HG03558 (cell line): ENCODE results near the gene COX5B.
A peak's percentile ranks its signal among the peaks of the same experiment; 100 is the strongest.
"Not testable (repeated sequence)": the region's sequence is repeated elsewhere in the genome, so short reads cannot be mapped to it uniquely, and the experiment has no call there.

Experiments used
- ATAC-seq: cut with Tn5 transposase; IDR thresholded peaks from one replicate; pipeline ENCODE4 v1.9.1; 2021; ENCODE audit warnings: moderate number of reproducible peaks; ENCODE audit not compliant: unreplicated experiment; ENCODE audit errors: extremely low read depth

The COX5B gene

DNA sequence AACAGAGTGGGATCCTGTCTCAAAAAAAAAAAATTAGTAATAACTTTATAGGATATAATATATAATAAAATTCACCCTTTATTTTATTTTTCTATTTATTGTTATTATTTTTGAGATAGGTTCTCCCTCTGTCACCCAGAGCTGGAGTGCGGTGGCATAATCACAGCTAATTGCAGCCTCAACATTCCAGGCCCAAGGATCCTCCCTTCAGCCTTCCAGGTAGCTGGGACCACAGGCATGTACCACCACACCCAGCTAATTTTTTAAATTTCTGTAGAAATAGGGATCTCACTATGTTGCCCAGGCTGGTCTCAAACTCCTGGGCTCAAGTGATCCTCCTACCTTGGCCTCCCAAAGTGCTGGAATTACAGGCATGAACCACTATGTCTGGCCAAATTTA is 24.6 kb downstream of the COX5B start:
- ATAC-seq, result no peak

DNA sequence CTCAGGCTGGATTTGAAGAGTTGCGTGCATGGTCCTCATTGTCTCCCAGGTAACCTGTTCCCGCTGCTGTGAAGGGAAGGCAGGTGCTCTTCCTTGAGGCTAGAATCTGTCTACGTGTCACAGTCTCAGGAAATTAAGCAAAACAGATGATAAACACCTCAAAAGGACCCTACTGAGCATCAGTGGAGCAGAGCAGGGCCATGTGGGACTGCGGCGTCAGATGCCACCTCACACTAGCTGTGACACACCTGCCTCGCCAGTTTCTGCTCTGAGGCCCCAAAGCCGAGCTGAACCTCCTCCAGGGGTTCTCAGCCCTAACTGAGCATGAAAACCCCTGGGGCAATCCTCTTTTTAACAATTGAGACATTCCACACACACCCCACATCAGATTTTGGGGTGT is 25.7 kb downstream of the COX5B start:
- ATAC-seq, result no peak

GRCh38 chr2:97672606-97673140 is 26.8 kb downstream of the COX5B start:
- not testable (repeated sequence) for ATAC-seq

DNA sequence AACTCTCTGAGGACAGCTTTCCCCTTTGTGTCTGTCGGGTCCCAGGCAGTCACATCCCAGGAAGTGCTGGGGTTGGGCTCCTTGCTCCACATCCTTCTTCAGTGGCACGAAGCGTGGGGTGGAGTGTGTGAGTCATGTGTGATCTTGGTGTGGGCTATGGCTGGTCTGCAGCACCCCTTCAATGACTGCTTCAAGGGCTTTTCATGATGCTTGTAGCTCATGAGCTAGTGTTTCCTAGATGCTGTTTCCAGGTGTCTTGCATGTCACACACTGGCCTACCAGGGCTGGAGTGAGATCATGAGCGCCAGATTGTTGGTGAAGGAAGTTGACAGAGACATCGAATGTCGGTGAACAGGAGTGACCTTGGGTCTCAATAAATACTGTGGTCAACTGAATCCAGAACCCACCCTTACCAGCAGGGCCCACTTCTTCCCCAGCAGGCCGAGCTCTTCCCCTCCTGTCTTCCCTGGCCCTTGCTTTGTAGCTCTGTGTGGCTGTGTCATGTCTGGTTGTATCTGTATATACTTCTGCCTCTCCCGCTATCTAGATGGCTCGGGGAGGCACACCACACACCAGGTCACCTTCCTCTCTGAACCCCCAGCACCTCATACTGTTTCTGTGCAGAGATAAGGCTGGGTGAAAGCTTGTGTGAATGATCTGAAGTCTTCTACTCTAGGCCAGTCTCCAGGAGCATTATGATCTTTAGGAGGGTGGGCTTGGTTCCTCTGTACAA is 27.5 kb downstream of the COX5B start:
- ATAC-seq, result no peak

DNA sequence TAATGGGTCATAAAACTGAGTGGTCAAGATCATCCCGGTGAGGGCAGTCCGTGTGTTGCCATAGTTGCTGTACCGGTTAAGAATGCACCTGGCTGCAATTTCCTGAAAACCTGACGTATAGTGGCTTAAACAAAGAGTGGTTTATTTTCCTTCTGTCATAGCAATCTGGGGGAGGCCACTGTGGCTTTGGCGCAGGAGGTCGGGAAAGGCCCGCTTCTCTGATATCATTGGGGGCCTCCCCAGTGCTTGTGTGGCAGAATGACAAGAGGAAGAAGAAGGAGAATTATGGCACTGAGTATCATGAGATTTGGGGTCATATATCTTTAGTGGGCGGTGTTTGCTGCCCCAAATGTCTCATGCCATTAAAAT is 28.0 kb downstream of the COX5B start:
- no peak for ATAC-seq

DNA sequence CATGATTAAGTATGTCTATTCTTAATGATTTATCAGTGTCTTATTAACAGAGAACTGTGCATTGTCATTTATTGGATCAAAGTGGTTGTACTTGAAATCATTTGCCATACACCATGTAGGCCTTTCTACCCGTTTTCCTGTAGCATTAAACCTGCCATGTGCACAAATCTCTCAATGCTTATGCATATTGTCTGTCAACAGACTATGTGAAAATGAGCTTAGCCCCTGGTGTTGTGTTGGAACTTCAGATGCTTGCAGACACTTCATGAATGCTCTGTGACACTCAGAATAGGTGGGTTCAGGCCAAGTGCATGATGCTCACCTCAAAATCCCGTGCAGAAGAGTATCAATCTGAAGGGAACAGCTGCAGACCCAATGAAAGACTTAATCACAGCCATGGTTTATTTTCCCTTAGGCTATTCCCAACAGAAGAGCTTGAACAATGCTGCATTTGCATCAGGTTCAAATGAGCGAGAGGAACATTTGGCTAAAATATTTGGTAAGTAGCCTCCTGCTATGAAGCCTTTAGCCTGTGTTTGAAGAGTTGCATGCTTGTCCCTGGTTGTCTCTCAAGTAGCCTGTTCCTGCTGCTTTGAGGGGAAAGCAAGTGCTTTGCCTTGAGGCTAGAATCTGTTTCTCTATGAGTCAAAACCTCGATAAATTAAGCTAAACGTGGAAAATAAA is 29.7 kb downstream of the COX5B start:
- ATAC-seq, result no peak

- no peak for ATAC-seq
These were observed 30.8 kb downstream of the COX5B start for GRCh38 chr2:97676620-97677019.

DNA sequence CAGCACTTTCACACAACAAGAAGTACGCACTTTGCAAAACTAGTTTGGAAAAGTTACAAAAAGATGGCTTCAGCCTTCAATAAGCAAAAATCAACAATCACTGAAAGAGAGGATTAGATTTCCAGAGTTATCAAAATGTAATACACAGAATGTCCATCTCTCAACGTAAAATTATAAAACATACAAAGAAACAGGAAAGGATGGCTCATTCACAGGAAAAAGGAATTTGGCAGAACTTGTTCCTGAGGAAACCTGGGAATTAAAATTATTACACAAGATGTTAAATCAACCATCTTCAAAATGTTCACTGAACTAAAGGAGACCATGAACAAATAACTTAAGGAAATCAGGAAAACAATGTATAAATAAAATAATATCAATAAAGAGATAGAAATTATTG is 31.6 kb downstream of the COX5B start:
- no peak for ATAC-seq

GRCh38 chr2:97678298-97678697 is 32.4 kb downstream of the COX5B start:
- ATAC-seq, result no peak

DNA sequence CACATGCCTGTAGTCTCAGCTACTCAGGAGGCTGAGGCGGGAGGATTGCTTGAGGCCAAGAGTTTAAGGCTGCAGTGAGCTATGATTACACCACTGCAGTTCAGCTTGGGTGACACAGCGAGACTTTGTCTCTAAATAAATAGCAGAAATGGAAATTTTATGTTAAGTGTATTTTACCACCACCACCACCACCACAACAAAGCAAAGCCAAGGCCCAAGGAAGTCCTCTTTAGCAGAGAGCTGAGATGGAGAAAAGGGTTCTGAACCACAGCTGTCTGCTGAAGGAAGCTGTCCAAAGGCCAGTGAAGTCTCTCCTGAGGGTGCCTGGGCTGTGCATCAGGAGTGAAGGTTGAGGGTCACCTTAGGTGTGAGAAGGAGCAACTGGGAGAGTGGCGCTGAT is 41.4 kb downstream of the COX5B start:
- not testable (repeated sequence) for ATAC-seq

GRCh38 chr2:97688062-97688827 is 42.4 kb downstream of the COX5B start:
- peak; percentile 46 for ATAC-seq

GRCh38 chr2:97691166-97691565 is 45.3 kb downstream of the COX5B start:
- no peak for ATAC-seq

DNA sequence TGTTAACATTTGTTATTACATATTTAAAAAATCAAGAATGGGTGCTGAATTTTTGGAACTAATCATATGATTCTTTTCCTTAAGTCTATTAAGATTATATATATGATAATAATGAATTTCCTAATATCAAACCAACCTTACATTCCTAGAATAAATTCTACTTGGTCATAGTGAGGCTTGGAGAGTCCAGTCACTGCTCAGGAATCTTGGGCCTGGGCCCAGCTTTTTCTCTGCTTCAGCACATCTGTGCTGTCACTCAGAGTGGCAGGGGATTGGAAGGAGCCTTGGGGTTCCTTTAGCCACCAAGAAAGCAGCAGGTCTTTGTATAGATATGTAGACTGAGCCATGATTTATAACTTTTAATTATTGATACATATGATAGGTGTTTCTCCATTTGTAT is 47.6 kb downstream of the COX5B start:
- no peak for ATAC-seq

DNA sequence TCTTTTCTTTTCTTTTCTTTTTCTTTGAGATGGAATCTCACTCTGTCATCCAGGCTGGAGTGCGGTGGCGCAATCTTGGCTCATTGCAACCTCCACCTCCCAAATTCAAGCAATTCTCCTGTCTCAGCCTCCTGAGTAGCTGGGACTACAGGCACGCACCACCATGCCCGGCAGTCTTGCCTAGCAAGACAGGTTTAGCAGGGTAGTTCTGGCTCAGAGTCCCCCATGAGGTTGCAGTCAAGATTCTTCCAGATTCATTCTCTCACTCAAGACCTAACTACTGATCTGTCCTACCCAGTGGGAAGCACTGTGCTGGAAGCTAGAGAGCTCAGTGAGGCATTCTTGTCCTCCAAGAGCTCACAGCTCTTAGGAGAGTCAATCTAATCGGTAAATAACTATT is 49.9 kb downstream of the COX5B start:
- no peak for ATAC-seq

- no peak for ATAC-seq
These were observed 51.7 kb downstream of the COX5B start for GRCh38 chr2:97697252-97698235.
